Brain pericyte (primary cell): ENCODE results near the gene PTGES3L.

ENCODE experiments used
- DNase-seq: peaks from one replicate; pipeline ENCODE4 v3.0.0-alpha.2; 2012; ENCODE audit warnings: low read depth, low spot score

PTGES3L gene

GRCh38 chr17:42979511-42980273 lies at the start of gene PTGES3L:
Gene PTGES3L (minus strand): TSS chr17:42980080. CDS start chr17:42980053, 27 bp downstream.
- DNase-seq, result no peak

GRCh38 chr17:43028221-43028861 lies 48.5 kb upstream of the PTGES3L start:
- no peak for DNase-seq

- no peak for DNase-seq
Measured at GRCh38 chr17:43027091-43028032, 47.5 kb upstream of the PTGES3L start.

GRCh38 chr17:43026595-43026994 lies 46.7 kb upstream of the PTGES3L start:
- no peak for DNase-seq

- DNase-seq, result no peak
Measured at GRCh38 chr17:43025766-43026537, 46.1 kb upstream of the PTGES3L start.

- DNase-seq, result no peak
Measured at GRCh38 chr17:43025290-43025657, 45.4 kb upstream of the PTGES3L start.

GRCh38 chr17:43024407-43025289 lies 44.8 kb upstream of the PTGES3L start, which contains the start of gene RND2:
Gene RND2 (plus strand): TSS chr17:43025231. CDS start chr17:43025348, 117 bp downstream.
- DNase-seq, result peak; percentile 83

GRCh38 chr17:43021741-43022512 lies 42.0 kb upstream of the PTGES3L start, which contains the start of gene VAT1:
Gene VAT1 (minus strand): TSS chr17:43022385. CDS start chr17:43022322, 63 bp downstream.
- DNase-seq, result peak; percentile 47

GRCh38 chr17:43020789-43021740 lies 41.2 kb upstream of the PTGES3L start:
- peak; percentile 29 for DNase-seq

GRCh38 chr17:43020030-43020621 lies 40.2 kb upstream of the PTGES3L start:
- DNase-seq, result no peak

GRCh38 chr17:43019418-43019817 lies 39.5 kb upstream of the PTGES3L start:
- no peak for DNase-seq

- no peak for DNase-seq
Measured at GRCh38 chr17:43018932-43019331, 39.1 kb upstream of the PTGES3L start.

GRCh38 chr17:43018008-43018853 lies 38.4 kb upstream of the PTGES3L start:
- no peak for DNase-seq

GRCh38 chr17:43016216-43016615 lies 36.3 kb upstream of the PTGES3L start:
- no peak for DNase-seq

GRCh38 chr17:43015579-43015978 lies 35.7 kb upstream of the PTGES3L start:
- no peak for DNase-seq

GRCh38 chr17:43014649-43015542 lies 35.0 kb upstream of the PTGES3L start:
- no peak for DNase-seq
